SU-DHL-6 (cell line): ENCODE data around the gene KCNK3.

Experiments used
- H2AFZ ChIP-seq: fragments of 200-600 bp; sonication (generic); 2 replicates; pipeline ENCODE4 v1.6.1; 2014; ENCODE audit warnings: low read depth, mild to moderate bottlenecking, moderate library complexity, mixed read lengths, antibody characterized with exemption, low read length; ENCODE audit not compliant: severe bottlenecking
- H3F3A ChIP-seq: fragments of 200-600 bp; shearing (Covaris generic); 2 replicates; pipeline ENCODE4 v1.6.0; 2016; ENCODE audit warnings: antibody characterized with exemption, mild to moderate bottlenecking; ENCODE audit not compliant: insufficient read depth
- H3K27ac ChIP-seq: fragments of 200-600 bp; sonication (generic); 2 replicates; pipeline ENCODE4 v1.5.1; 2016; ENCODE audit warnings: low read depth, mild to moderate bottlenecking, low read length, moderate library complexity, mixed read lengths
- H3K27me3 ChIP-seq: fragments of 200-600 bp; sonication (generic), shearing (Covaris generic); 2 replicates; pipeline ENCODE4 v1.6.0; 2014; ENCODE audit warnings: mild to moderate bottlenecking, low read length
- H3K36me3 ChIP-seq: fragments of 200-600 bp; sonication (generic); 2 replicates; pipeline ENCODE4 v1.6.1; 2014; ENCODE audit warnings: mild to moderate bottlenecking, low read length, mixed read lengths
- H3K4me2 ChIP-seq: fragments of 300-600, 200-600 bp; shearing (Covaris generic), sonication (generic); 2 replicates; pipeline ENCODE4 v1.6.0; 2014; ENCODE audit warnings: low read length, low read depth, mild to moderate bottlenecking; ENCODE audit not compliant: poor library complexity, severe bottlenecking
- H3K4me3 ChIP-seq: fragments of 200-600 bp; sonication (generic); 2 replicates; pipeline ENCODE4 v1.5.1; 2014; ENCODE audit warnings: antibody characterized with exemption, low read length, mild to moderate bottlenecking, mixed read lengths; ENCODE audit not compliant: insufficient read depth, poor library complexity, severe bottlenecking
- H3K79me2 ChIP-seq: fragments of 200-600 bp; sonication (generic); 2 replicates; pipeline ENCODE4 v1.6.1; 2014; ENCODE audit warnings: mild to moderate bottlenecking, low read length, moderate library complexity; ENCODE audit not compliant: insufficient read depth
- H3K9ac ChIP-seq: fragments of 200-600 bp; sonication (generic); 2 replicates; pipeline ENCODE4 v1.7.0; 2014; ENCODE audit warnings: mild to moderate bottlenecking, low read length
- H3K9me2 ChIP-seq: fragments of 200-600 bp; sonication (generic); replicated peaks from 2 replicates; pipeline ENCODE4 v1.6.1; 2014; ENCODE audit warnings: low read length; ENCODE audit not compliant: insufficient read depth
- H3K9me3 ChIP-seq: fragments of 200-600 bp; sonication (generic); 2 replicates; pipeline ENCODE4 v1.6.1; 2014; ENCODE audit warnings: low read length, mixed read lengths; ENCODE audit not compliant: insufficient read depth
- H4K20me1 ChIP-seq: fragments of 200-600 bp; sonication (generic); 2 replicates; pipeline ENCODE4 v1.6.1; 2014; ENCODE audit warnings: low read depth, mild to moderate bottlenecking, antibody characterized with exemption, low read length, moderate library complexity, mixed read lengths
- CTCF ChIP-seq: fragments of 200-600 bp; sonication (generic); IDR thresholded peaks from one replicate; pipeline ENCODE4 v1.5.1; 2017; ENCODE audit warnings: antibody characterized with exemption, mild to moderate bottlenecking, low read length, moderate library complexity; ENCODE audit not compliant: insufficient read depth, poor library complexity, severe bottlenecking
- EZH2phosphoT487 ChIP-seq: fragments of 200-600 bp; sonication (generic), shearing (Covaris generic); conservative IDR thresholded peaks from 2 replicates; pipeline ENCODE4 v1.6.1; 2018; ENCODE audit warnings: mild to moderate bottlenecking, antibody characterized with exemption, low read length, moderate library complexity, mixed read lengths

Gene KCNK3

GRCh38 chr2:26651799-26652198, 40.7 kb upstream of the KCNK3 start:
- no peaks in the 10 kb centered on the region for H3K9me3 ChIP-seq
- no peak overlapping the region for H2AFZ ChIP-seq
- H3K27ac ChIP-seq = no peak overlapping the region
- no peaks in the 10 kb centered on the region for H3K79me2 ChIP-seq
- no peak overlapping the region for H3K9ac ChIP-seq
- no peak overlapping the region for H3K4me2 ChIP-seq
- TF ChIP-seq CTCF (no peak), EZH2phosphoT487 (no peak)
- no peak overlapping the region for H3K4me3 ChIP-seq
- no peaks in the 10 kb centered on the region for H4K20me1 ChIP-seq
- no peaks in the 10 kb centered on the region for H3K36me3 ChIP-seq
- no peaks in the 10 kb centered on the region for H3K9me2 ChIP-seq
- H3K27me3 ChIP-seq = no peaks in the 10 kb centered on the region
- no peaks in the 10 kb centered on the region for H3F3A ChIP-seq

GRCh38 chr2:26652361-26653041, 40.0 kb upstream of the KCNK3 start:
- TF ChIP-seq EZH2phosphoT487 (no peak), CTCF (no peak)
- no peak overlapping the region for H3K9ac ChIP-seq
- no peak overlapping the region for H2AFZ ChIP-seq
- no peaks in the 10 kb centered on the region for H3K9me2 ChIP-seq
- H3F3A ChIP-seq = no peaks in the 10 kb centered on the region
- H3K27ac ChIP-seq = no peak overlapping the region
- no peaks in the 10 kb centered on the region for H3K27me3 ChIP-seq
- H4K20me1 ChIP-seq = no peaks in the 10 kb centered on the region
- no peaks in the 10 kb centered on the region for H3K36me3 ChIP-seq
- H3K4me2 ChIP-seq = no peak overlapping the region
- no peaks in the 10 kb centered on the region for H3K9me3 ChIP-seq
- no peak overlapping the region for H3K4me3 ChIP-seq
- no peaks in the 10 kb centered on the region for H3K79me2 ChIP-seq

- TF ChIP-seq CTCF (no peak), EZH2phosphoT487 (no peak)
- no peak overlapping the region for H3K4me3 ChIP-seq
- no peaks in the 10 kb centered on the region for H3K27me3 ChIP-seq
- H3K9ac ChIP-seq = no peak overlapping the region
- no peak overlapping the region for H3K27ac ChIP-seq
- no peaks in the 10 kb centered on the region for H3F3A ChIP-seq
- H3K79me2 ChIP-seq = no peaks in the 10 kb centered on the region
- no peak overlapping the region for H3K4me2 ChIP-seq
- H4K20me1 ChIP-seq = no peaks in the 10 kb centered on the region
- no peaks in the 10 kb centered on the region for H3K9me3 ChIP-seq
- no peak overlapping the region for H2AFZ ChIP-seq
- no peaks in the 10 kb centered on the region for H3K9me2 ChIP-seq
- no peaks in the 10 kb centered on the region for H3K36me3 ChIP-seq
These were observed 39.1 kb upstream of the KCNK3 start for GRCh38 chr2:26653207-26654060.
